Measurements from ENCODE around the gene TPPP3.
"Not testable (repeated sequence)": the region's sequence is repeated elsewhere in the genome, so short reads cannot be mapped to it uniquely, and the experiment has no call there.

Gene TPPP3

DNA sequence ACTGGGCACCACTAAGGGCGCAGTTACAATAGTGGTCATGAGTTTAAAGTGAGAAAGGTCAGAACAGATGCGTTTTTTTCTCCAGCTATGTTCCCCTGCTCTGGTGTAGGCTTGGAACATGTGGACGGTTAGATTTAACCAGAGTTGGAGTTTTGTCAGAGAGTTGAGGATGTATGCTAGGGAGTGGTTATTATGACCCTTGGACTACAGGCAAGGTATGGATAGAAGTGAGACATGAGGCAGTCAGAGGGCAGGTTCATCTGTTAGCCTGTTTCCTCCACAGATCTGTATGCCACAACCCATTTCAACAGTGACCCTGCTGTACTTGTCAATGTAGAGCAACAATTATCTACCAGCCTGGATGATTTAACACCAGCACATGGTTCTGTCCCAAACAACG is 22.6 kb downstream of the TPPP3 start:
- no peak overlapping the region for H3K27ac ChIP-seq
- TF ChIP-seq, protein P1, sequence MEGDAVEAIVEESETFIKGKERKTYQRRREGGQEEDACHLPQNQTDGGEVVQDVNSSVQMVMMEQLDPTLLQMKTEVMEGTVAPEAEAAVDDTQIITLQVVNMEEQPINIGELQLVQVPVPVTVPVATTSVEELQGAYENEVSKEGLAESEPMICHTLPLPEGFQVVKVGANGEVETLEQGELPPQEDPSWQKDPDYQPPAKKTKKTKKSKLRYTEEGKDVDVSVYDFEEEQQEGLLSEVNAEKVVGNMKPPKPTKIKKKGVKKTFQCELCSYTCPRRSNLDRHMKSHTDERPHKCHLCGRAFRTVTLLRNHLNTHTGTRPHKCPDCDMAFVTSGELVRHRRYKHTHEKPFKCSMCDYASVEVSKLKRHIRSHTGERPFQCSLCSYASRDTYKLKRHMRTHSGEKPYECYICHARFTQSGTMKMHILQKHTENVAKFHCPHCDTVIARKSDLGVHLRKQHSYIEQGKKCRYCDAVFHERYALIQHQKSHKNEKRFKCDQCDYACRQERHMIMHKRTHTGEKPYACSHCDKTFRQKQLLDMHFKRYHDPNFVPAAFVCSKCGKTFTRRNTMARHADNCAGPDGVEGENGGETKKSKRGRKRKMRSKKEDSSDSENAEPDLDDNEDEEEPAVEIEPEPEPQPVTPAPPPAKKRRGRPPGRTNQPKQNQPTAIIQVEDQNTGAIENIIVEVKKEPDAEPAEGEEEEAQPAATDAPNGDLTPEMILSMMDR (IDR thresholded peaks at IDR 0.05): no peak
- TF ChIP-seq ZFX (IDR thresholded peaks at IDR 0.05; ENCODE audit: borderline replicate concordance): no peak

DNA sequence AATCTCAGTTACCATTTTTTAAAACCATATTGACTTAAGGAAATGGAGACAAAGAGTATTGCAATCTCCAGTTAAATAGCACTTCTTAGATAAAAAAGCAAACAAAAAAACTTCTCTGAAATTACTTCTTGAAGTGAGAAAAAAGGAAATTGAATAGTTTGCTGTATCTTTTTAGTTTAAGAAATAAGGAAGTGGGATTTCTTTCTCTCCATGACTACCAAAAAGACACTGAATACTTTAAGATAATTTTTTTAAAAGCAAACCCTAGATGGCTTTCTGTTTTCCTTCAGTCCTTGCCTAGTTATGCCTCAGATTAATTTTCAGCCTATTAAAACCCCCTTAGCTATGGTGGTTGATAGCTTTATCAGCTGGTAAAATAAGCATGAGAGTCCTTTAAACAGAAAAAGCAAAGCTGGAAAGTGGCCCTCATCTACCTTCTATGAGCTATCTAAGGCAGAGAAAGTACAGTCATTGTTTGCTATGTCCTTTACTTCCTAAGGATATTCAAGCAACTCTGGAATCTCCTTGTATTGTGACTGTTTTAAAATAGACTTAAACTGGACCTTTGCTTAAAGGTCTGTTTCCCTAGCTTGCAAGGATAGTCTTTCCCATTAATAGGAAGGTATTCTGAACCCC is 28.6 kb downstream of the TPPP3 start:
- TF ChIP-seq, protein P1 (IDR thresholded peaks at IDR 0.05): no peak
- no peak for TF ChIP-seq ZFX (IDR thresholded peaks at IDR 0.05; ENCODE audit: borderline replicate concordance)
- peak overlapping the region; percentile 71; the same call in 1 of the 2 replicates for H3K27ac ChIP-seq

GRCh38 chr16:67361038-67361437 is 32.3 kb downstream of the TPPP3 start:
- TF ChIP-seq ZFX (IDR thresholded peaks at IDR 0.05; ENCODE audit: borderline replicate concordance): no peak
- TF ChIP-seq, protein P1 (IDR thresholded peaks at IDR 0.05): no peak
- H3K27ac ChIP-seq: no peak overlapping the region

DNA sequence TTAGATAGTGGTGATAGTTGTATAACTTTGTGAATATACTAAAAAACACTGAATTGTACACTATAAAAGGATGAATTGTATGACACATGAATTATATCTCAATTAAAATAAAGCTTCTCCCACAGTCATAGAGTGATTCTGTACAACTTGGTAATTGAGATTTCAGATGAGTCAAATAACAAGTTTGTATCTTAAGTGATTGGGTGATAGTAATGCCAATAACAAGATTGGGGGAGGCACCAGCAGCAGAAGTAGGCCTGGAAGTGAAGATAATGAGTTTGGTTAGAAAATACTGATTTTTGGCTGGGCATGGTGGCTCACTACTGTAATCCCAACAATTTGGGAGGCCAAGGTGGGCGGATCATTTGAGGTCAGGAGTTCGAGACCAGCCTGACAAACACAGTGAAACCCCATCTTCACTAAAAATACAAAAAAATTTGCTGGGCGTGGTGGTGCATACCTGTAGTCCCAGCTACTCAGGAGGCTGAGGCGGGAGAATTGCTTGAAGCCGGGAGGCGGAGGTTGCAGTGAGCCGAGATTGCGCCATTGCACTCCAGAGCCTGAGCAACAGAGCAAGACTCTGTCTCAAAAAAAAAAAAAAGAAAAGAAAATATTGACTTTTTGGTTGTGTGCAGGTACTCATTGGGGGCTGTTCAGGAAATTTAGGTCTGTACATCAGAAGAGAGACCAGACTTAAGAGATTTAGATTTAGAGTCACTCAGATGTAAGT is 33.6 kb downstream of the TPPP3 start:
- H3K27ac ChIP-seq: not testable (repeated sequence)

GRCh38 chr16:67357561-67357960 is 35.7 kb downstream of the TPPP3 start:
- TF ChIP-seq, protein P1 (IDR thresholded peaks at IDR 0.05): no peak
- no peak for TF ChIP-seq ZFX (IDR thresholded peaks at IDR 0.05; ENCODE audit: borderline replicate concordance)
- H3K27ac ChIP-seq: no peak overlapping the region

DNA sequence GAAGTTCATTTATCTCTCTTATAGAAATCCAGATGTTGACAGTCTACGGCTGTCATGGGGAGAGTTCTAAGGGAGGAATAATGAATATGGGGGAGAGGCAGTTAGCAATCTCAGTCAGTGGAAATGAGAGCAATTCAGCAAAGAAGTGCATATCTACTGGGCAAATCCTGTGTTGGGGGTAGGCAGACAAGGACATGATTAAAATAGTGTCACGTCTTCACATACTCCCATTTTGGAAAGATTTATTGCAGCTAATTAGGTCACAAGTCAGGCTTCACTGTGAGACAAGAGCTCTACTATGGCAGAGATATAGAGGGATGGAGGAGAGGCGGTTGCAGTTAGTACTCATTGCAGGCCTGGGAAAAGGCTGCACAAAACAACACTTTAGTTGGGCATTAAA is 36.9 kb downstream of the TPPP3 start:
- TF ChIP-seq, protein P1 (IDR thresholded peaks at IDR 0.05): no peak
- no peak for TF ChIP-seq ZFX (IDR thresholded peaks at IDR 0.05; ENCODE audit: borderline replicate concordance)
- no peak overlapping the region for H3K27ac ChIP-seq

- H3K27ac ChIP-seq: not testable (repeated sequence)
Observed at GRCh38 chr16:67352463-67352862, 40.8 kb downstream of the TPPP3 start.

GRCh38 chr16:67350324-67350723 is 43.0 kb downstream of the TPPP3 start:
- H3K27ac ChIP-seq: no peak overlapping the region
- no peak for TF ChIP-seq ZFX (IDR thresholded peaks at IDR 0.05; ENCODE audit: borderline replicate concordance)
- TF ChIP-seq, protein P1 (IDR thresholded peaks at IDR 0.05): no peak
